Middle frontal gyrus (tissue), 1 donor: ENCODE measurements around the gene INCENP.
A peak's percentile ranks its signal among the peaks of the same experiment; 100 is the strongest.
"Not testable (repeated sequence)": the region's sequence is repeated elsewhere in the genome, so short reads cannot be mapped to it uniquely, and the experiment has no call there.

Source experiments
- DNase-seq: peaks from one replicate; pipeline ENCODE4 v3.0.0-alpha.2; 2015; ENCODE audit warnings: low spot score; ENCODE audit errors: extremely low spot score

Gene INCENP

DNA sequence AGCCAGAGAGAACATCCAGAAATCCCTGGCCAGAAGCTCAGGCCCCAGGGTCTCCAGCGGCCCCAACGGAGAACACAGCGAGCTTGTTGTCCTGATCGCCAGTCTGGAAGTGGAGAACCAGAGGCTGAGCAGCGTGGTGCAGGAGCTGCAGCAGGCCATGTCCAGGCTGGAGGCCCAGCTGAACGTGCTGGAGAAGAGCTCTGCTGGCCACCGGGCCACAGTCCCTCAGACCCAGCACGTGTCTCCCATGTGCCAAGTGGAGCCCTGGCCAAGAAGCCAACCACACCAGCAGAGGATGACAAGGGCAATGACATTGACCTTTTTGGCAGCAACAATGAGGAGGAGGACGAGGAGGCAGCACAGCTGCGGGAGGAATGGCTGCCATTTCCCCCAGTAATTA, 45.6 kb downstream of the INCENP start:
- DNase-seq = no peak

GRCh38 chr11:62169935-62170334, 46.1 kb downstream of the INCENP start:
- DNase-seq = no peak

- DNase-seq = peak; percentile 82
Observed at GRCh38 chr11:62171261-62171723, 47.5 kb downstream of the INCENP start.

- no peak for DNase-seq
Observed at GRCh38 chr11:62172294-62172693, 48.5 kb downstream of the INCENP start.

DNA sequence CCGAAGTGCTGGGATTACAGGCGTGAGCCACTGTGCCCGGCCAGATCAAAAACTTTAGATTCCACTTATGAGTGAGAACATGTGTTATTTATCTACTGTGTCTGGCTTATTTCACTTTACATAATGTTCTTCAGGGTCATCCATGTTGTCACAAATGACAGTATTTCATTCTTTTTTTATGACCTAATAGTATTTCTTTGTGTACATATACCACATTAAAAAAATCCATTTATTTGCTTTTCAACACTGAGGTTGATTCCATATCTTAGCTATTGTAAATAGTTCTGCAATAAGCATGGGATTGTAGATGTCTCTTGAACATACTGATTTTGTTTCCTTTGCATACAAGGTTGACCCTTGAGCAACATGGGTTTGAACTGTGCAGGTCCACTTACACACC, 53.0 kb downstream of the INCENP start:
- no peak for DNase-seq

GRCh38 chr11:62179995-62180394, 56.2 kb downstream of the INCENP start:
- no peak for DNase-seq

DNA sequence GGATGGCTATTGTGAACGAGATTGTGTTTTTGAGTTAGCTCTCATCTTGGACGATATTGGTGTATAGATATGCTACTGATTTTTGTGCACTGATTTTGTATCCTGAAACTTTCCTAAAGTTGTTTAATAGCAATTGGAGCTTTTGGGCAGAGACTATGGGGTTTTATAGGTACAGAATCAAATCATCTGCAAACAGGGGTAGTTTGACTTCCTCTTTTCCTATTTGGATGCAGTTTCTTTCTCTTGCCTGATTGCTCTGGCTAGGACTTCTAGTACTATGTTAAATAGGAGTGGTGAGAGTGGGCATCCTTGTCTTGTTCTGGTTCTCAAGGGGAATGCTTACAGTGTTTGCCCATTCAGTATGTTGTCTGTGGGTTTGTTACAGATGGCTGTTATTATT, 57.3 kb downstream of the INCENP start:
- no peak for DNase-seq

DNA sequence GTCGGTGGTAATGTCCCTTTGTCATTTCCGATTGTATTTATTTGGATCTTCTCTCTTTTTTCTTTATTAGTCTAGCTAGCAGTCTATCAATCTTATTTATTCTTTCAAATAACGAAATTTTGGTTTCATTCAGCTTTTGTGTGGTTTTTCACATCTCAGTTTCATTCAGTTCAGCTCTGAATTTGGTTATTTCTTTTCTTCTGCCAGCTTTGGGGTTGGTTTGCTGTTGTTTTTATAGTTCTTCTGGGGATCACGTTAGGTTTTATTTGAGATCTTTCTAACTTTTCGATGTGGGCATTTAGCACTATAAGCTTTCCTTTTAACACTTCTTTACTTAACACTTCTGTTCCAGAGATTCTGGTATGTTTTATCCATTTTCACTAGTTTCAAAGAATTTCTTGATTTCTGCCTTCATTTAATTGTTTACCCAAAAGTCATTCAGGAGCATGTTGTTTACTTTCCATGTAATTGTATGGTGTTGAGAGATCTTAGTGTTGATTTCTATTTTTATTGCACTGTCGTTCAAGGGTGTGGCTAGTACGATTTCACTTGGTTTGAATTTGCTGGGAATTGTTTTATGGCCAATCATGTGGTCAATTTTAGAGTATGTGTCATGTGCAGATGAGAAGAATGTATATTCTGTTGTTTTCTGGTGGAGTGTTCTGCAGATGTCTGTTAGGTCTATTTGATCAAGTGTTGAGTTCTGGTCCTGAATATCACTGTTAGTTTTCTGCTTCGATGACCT, 58.5 kb downstream of the INCENP start:
- no peak for DNase-seq

GRCh38 chr11:62186195-62186594, 62.4 kb downstream of the INCENP start:
- no peak for DNase-seq

GRCh38 chr11:62190011-62190410, 66.2 kb downstream of the INCENP start, which contains the start of gene SCGB1D1:
Gene SCGB1D1, plus strand, starts transcription at chr11:62190216. Its CDS starts 69 bp downstream, at chr11:62190285.
- no peak for DNase-seq

DNA sequence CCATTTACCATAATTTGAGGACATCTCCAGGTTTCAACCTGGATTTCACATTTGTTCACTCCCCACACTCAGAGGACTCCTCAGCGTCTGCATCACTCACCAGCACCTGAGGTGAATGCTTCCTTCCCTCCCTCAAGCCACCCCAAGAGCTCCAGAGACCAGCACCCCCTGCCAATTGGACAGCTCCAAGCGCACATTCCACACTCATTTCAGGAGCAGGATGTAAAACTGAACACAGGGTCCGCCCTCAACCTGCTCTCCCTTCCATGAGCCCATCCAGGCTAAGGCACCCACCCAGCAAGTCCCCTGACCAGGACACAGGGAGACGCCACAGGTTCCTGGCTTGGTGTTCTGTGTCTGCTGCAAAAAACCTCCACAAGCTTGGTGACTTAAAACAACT, 70.1 kb downstream of the INCENP start:
- no peak for DNase-seq

- DNase-seq = not testable (repeated sequence)
Observed at GRCh38 chr11:62195010-62195409, 71.2 kb downstream of the INCENP start.

DNA sequence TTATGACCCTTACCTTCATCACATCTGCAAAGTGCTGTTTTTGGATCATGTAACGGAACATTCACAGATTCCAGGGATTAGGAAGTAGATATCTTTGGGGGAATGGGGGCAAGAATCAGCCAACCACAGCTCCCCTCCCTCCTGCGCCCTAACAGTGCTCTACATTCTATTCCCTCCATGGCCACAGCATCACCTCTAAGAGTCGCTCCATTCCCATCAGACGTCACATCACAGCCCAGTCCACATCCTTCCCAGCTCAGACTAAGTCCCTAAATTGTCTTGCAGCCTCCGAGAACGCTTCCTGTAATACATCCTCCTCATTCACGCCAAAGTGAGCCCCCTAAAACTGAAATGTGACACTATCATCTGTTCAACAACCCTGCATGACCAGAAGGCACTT, 72.1 kb downstream of the INCENP start:
- no peak for DNase-seq

GRCh38 chr11:62197400-62197799, 73.6 kb downstream of the INCENP start:
- not testable (repeated sequence) for DNase-seq

GRCh38 chr11:62201376-62201775, 77.6 kb downstream of the INCENP start:
- DNase-seq = no peak
